H9 (cell line): ENCODE data around the gene SS18. TPM values are rescaled to one million over a fixed set of nuclear protein-coding genes. Genes with fewer than 3 reads are reported as not detected.

Experiments used
- DNase-seq: peaks from one replicate; pipeline ENCODE4 v3.0.0-alpha.2; 2017
- H2AFZ ChIP-seq: one replicate; pipeline ENCODE4 v1.6.1; 2013; ENCODE audit warnings: mild to moderate bottlenecking, low read length, control low read depth, moderate library complexity
- H2AK5ac ChIP-seq: 2 replicates; pipeline ENCODE4 v1.6.1; 2013; ENCODE audit warnings: low read length, control low read depth, mixed read lengths; ENCODE audit not compliant: insufficient read length
- H2BK120ac ChIP-seq: one replicate; pipeline ENCODE4 v1.6.1; 2013; ENCODE audit warnings: low read depth, mild to moderate bottlenecking, low read length, control low read depth, inconsistent platforms; ENCODE audit not compliant: poor library complexity, severe bottlenecking
- H2BK12ac ChIP-seq: 2 replicates; pipeline ENCODE4 v1.6.1; 2013; ENCODE audit warnings: low read length, control low read depth, mixed read lengths, low read depth; ENCODE audit not compliant: insufficient read length
- H2BK15ac ChIP-seq: 2 replicates; pipeline ENCODE4 v1.6.1; 2013; ENCODE audit warnings: low read depth, low read length, control low read depth
- H2BK20ac ChIP-seq: one replicate; pipeline ENCODE4 v1.6.1; 2013; ENCODE audit warnings: low read depth, mild to moderate bottlenecking, low read length, control low read depth, inconsistent platforms; ENCODE audit not compliant: poor library complexity, severe bottlenecking
- H2BK5ac ChIP-seq: 2 replicates; pipeline ENCODE4 v1.6.1; 2013; ENCODE audit warnings: low read length, control low read depth, mixed read lengths; ENCODE audit not compliant: insufficient read length
- H3K14ac ChIP-seq: 2 replicates; pipeline ENCODE4 v1.6.1; 2013; ENCODE audit warnings: low read length, control low read depth; ENCODE audit not compliant: insufficient read depth
- H3K18ac ChIP-seq: 2 replicates; pipeline ENCODE4 v1.6.1; 2013; ENCODE audit warnings: low read depth, mild to moderate bottlenecking, mixed read lengths, low read length, control low read depth; ENCODE audit not compliant: insufficient read length
- H3K23ac ChIP-seq: 2 replicates; pipeline ENCODE4 v1.6.1; 2013; ENCODE audit warnings: low read length, control low read depth, mixed read lengths, low read depth; ENCODE audit not compliant: insufficient read length
- H3K23me2 ChIP-seq: 2 replicates; pipeline ENCODE4 v1.6.1; 2013; ENCODE audit warnings: low read depth, mild to moderate bottlenecking, mixed read lengths, low read length, control low read depth; ENCODE audit not compliant: insufficient read length, poor library complexity, severe bottlenecking
- H3K27ac ChIP-seq: 2 replicates; pipeline ENCODE4 v1.5.1; 2013; ENCODE audit warnings: low read length, control low read depth, mixed read lengths, low read depth; ENCODE audit not compliant: insufficient read length
- H3K27me3 ChIP-seq: 2 replicates; pipeline ENCODE4 v1.6.1; 2013; ENCODE audit warnings: low read length, control low read depth, inconsistent platforms; ENCODE audit not compliant: insufficient read depth
- H3K4ac ChIP-seq: 2 replicates; pipeline ENCODE4 v1.6.1; 2013; ENCODE audit warnings: low read depth, mild to moderate bottlenecking, control low read depth, inconsistent platforms, low read length, moderate library complexity
- H3K4me1 ChIP-seq: 2 replicates; pipeline ENCODE4 v1.6.1; 2013; ENCODE audit warnings: low read length, control low read depth, inconsistent platforms; ENCODE audit not compliant: insufficient read depth
- H3K4me2 ChIP-seq: 2 replicates; pipeline ENCODE4 v1.6.1; 2013; ENCODE audit warnings: low read length, control low read depth, mixed read lengths; ENCODE audit not compliant: insufficient read length, insufficient read depth
- H3K56ac ChIP-seq: 2 replicates; pipeline ENCODE4 v1.6.1; 2013; ENCODE audit warnings: low read depth, mild to moderate bottlenecking, mixed read lengths, low read length, control low read depth; ENCODE audit not compliant: insufficient read length
- H3K79me1 ChIP-seq: 2 replicates; pipeline ENCODE4 v1.6.1; 2013; ENCODE audit warnings: low read depth, mild to moderate bottlenecking, moderate library complexity, low read length, control low read depth, inconsistent platforms; ENCODE audit not compliant: insufficient read depth, poor library complexity, severe bottlenecking
- H3K79me2 ChIP-seq: 2 replicates; pipeline ENCODE4 v1.6.1; 2013; ENCODE audit warnings: low read length, control low read depth, inconsistent platforms; ENCODE audit not compliant: insufficient read depth
- H3K9ac ChIP-seq: 2 replicates; pipeline ENCODE4 v1.6.1; 2013; ENCODE audit warnings: low read length, control low read depth, mixed read lengths; ENCODE audit not compliant: insufficient read length; ENCODE audit errors: extremely low read depth
- H3K9me3 ChIP-seq: one replicate; pipeline ENCODE4 v1.6.1; 2013; ENCODE audit warnings: low read depth, low read length, inconsistent platforms; ENCODE audit not compliant: control insufficient read depth
- H3T11ph ChIP-seq: one replicate; pipeline ENCODE4 v1.6.1; 2013; ENCODE audit warnings: mild to moderate bottlenecking, low read length, control low read depth, inconsistent platforms
- H4K20me1 ChIP-seq: one replicate; pipeline ENCODE4 v1.6.1; 2013; ENCODE audit not compliant: control insufficient read depth, insufficient read length, insufficient read depth
- H4K5ac ChIP-seq: 2 replicates; pipeline ENCODE4 v1.6.1; 2013; ENCODE audit warnings: low read depth, mild to moderate bottlenecking, mixed read lengths, low read length, control low read depth; ENCODE audit not compliant: insufficient read length
- H4K8ac ChIP-seq: replicated peaks from 2 replicates; pipeline ENCODE4 v1.6.1; 2013; ENCODE audit warnings: low read length, control low read depth, mixed read lengths, low read depth; ENCODE audit not compliant: insufficient read length
- H4K91ac ChIP-seq: 2 replicates; pipeline ENCODE4 v1.6.1; 2013; ENCODE audit warnings: low read depth, mild to moderate bottlenecking, moderate library complexity, mixed read lengths, low read length, control low read depth; ENCODE audit not compliant: insufficient read length
- H3K27ac Mint-ChIP-seq, 3 experiments: 2 replicates in 2 of 3; 3 replicates in 1 of 3; pipeline ENCODE4 v1.8.0; 2020 to 2021; ENCODE audit warnings: mixed read lengths in 3 of 3, mild to moderate bottlenecking in 1 of 3, moderate library complexity in 1 of 3
- H3K27me3 Mint-ChIP-seq: 2 replicates; pipeline ENCODE4 v1.8.0; 2021; ENCODE audit warnings: low read depth, mild to moderate bottlenecking, moderate library complexity, mixed read lengths
- H3K36me3 Mint-ChIP-seq, 3 experiments: 2 replicates in 2 of 3; 3 replicates in 1 of 3; pipeline ENCODE4 v1.8.0; 2020 to 2021; ENCODE audit warnings: low read depth in 3 of 3, mixed read lengths in 3 of 3; ENCODE audit not compliant: insufficient read depth in 1 of 3
- H3K4me1 Mint-ChIP-seq, 2 experiments: 2 replicates each; pipeline ENCODE4 v1.8.0; 2020; ENCODE audit warnings: mixed read lengths in 2 of 2
- H3K4me3 Mint-ChIP-seq, 2 experiments: 2 replicates in 1 of 2; 3 replicates in 1 of 2; pipeline ENCODE4 v1.8.0; 2020 to 2021; ENCODE audit warnings: mild to moderate bottlenecking in 2 of 2, mixed read lengths in 2 of 2, moderate library complexity in 1 of 2
- H3K9me3 Mint-ChIP-seq, 2 experiments: 2 replicates in 1 of 2; 3 replicates in 1 of 2; pipeline ENCODE4 v1.8.0; 2020; ENCODE audit warnings: mild to moderate bottlenecking in 2 of 2, mixed read lengths in 2 of 2, moderate library complexity in 1 of 2
- WGBS: extraction: QIAGEN DNeasy Blood & Tissue Kit; methylation state at CpG from one replicate; pipeline ENCODE4 v1.1.7; 2013; ENCODE audit warnings: missing lambda C conversion rate, low lambda C conversion rate, mixed read lengths; ENCODE audit not compliant: insufficient read length; ENCODE audit errors: extremely low coverage; 5-methylcytosine and 5-hydroxymethylcytosine counted together
- total RNA-seq: library from RNA; stranded (reverse); gene quantifications from 2 replicates; pipeline ENCODE4 v1.2.1, GENCODE V29; 2021
- TF ChIP-seq, protein P1 (sequence below): fragments of 200-600 bp; sonication (generic); conservative IDR thresholded peaks from 3 replicates; pipeline ENCODE4 v1.8.0; 2021; ENCODE audit warnings: antibody characterized with exemption, mild to moderate bottlenecking

Gene SS18
- total RNA-seq, 1 experiment from 2014 or later, result 87.9 TPM

DNA sequence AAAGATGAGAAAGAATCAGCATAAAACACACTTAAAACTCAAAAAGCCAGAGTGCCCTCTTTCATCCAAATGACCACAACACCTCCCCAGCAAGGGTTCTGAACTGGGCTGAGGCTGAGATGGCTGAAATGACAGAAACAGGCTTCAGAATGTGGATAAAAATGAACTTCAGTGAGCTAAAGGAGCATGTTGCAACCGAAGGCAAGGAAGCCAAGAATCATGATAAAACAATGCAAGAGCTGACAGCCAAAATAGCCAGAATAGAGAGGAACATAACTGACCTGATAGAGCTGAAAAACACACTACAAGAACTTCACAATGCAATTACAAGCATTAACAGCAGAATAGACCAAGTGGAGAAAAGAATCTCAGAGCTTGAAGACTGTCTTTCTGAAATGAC lies 31.1 kb upstream of the SS18 start:
- H3K56ac ChIP-seq, result no peak overlapping the region
- H3K23me2 ChIP-seq, result no peaks in the 10 kb centered on the region
- no peak overlapping the region for H2BK5ac ChIP-seq
- H3K79me2 ChIP-seq, result no peaks in the 10 kb centered on the region
- H3K27me3 ChIP-seq, result no peaks in the 10 kb centered on the region
- H2BK20ac ChIP-seq, result no peak overlapping the region
- no peak overlapping the region for H3K23ac ChIP-seq
- H3K27ac ChIP-seq, result no peak overlapping the region
- Mint-ChIP-seq H3K27ac (no peak overlapping the region), H3K36me3 (peaks cover 2 to 15% (median 3%) of the 10 kb centered on the region in 3 experiments; a peak in 5 of 7 replicates), H3K27me3 (no peaks in the 10 kb centered on the region), H3K9me3 (peaks cover 11 to 24% of the 10 kb centered on the region in 2 experiments), H3K4me1 (no peaks in the 10 kb centered on the region), H3K4me3 (no peak overlapping the region)
- no peak overlapping the region for H3K4ac ChIP-seq
- H2BK15ac ChIP-seq, result no peak overlapping the region
- no peaks in the 10 kb centered on the region for H3K9me3 ChIP-seq
- no CpG with 5 or more reads among the region's 1 CpG for WGBS
- no peak overlapping the region for H2BK12ac ChIP-seq
- H2AFZ ChIP-seq, result no peak overlapping the region
- H4K91ac ChIP-seq, result no peak overlapping the region
- no peak overlapping the region for H3K9ac ChIP-seq
- TF ChIP-seq, protein P1, sequence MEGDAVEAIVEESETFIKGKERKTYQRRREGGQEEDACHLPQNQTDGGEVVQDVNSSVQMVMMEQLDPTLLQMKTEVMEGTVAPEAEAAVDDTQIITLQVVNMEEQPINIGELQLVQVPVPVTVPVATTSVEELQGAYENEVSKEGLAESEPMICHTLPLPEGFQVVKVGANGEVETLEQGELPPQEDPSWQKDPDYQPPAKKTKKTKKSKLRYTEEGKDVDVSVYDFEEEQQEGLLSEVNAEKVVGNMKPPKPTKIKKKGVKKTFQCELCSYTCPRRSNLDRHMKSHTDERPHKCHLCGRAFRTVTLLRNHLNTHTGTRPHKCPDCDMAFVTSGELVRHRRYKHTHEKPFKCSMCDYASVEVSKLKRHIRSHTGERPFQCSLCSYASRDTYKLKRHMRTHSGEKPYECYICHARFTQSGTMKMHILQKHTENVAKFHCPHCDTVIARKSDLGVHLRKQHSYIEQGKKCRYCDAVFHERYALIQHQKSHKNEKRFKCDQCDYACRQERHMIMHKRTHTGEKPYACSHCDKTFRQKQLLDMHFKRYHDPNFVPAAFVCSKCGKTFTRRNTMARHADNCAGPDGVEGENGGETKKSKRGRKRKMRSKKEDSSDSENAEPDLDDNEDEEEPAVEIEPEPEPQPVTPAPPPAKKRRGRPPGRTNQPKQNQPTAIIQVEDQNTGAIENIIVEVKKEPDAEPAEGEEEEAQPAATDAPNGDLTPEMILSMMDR, result no peak
- H4K20me1 ChIP-seq, result no peaks in the 10 kb centered on the region
- H3K18ac ChIP-seq, result no peak overlapping the region
- H3T11ph ChIP-seq, result no peak overlapping the region
- H2BK120ac ChIP-seq, result no peak overlapping the region
- H4K5ac ChIP-seq, result no peak overlapping the region
- H2AK5ac ChIP-seq, result no peak overlapping the region
- no peaks in the 10 kb centered on the region for H3K79me1 ChIP-seq
- no peak overlapping the region for H3K14ac ChIP-seq
- H4K8ac ChIP-seq, result no peak overlapping the region
- no peak for DNase-seq
- H3K4me2 ChIP-seq, result no peak overlapping the region
- H3K4me1 ChIP-seq, result no peaks in the 10 kb centered on the region
